Fibroblast of upper back skin (primary cell): ENCODE data around the gene IQCE.

Experiments
- DNase-seq: peaks from one replicate; pipeline ENCODE4 v3.0.0-alpha.2; 2013

The IQCE gene

DNA sequence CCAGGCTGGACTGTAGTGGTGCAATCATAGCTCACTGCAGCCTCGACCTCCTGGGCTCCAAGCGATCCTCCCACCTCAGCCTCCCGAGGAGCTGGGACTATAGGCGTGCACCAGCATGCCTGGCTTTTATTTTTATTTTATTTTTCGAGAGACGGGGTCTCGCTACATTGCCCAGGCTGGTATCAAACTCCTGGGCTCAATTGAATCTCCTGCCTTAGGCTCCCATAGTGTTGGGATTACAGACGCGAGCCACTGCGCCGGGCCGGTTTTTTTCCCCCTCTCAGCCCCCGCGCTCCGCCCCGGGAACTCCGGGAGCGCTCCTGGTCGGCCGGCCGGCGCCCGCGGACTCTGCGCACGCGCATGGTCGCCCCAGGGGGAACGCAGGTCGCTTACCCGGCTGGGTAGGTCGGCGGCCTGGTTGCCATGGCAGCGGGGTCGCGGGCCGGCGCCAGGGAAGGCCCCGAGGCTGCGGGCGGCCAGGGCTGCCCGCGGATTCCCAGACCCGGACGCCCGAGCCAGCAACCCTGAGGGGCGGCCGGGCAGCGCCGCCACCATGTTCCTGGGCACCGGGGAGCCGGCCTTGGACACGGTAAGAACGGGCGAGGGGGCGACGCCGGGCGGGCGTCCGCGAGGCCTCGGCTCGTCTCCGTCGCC, at the start of gene IQCE:
IQCE (plus strand) TSS at position 351 of the 654 bp plus-strand sequence; CDS start at position 554, 203 bp downstream.
- DNase-seq: peak; percentile 83

DNA sequence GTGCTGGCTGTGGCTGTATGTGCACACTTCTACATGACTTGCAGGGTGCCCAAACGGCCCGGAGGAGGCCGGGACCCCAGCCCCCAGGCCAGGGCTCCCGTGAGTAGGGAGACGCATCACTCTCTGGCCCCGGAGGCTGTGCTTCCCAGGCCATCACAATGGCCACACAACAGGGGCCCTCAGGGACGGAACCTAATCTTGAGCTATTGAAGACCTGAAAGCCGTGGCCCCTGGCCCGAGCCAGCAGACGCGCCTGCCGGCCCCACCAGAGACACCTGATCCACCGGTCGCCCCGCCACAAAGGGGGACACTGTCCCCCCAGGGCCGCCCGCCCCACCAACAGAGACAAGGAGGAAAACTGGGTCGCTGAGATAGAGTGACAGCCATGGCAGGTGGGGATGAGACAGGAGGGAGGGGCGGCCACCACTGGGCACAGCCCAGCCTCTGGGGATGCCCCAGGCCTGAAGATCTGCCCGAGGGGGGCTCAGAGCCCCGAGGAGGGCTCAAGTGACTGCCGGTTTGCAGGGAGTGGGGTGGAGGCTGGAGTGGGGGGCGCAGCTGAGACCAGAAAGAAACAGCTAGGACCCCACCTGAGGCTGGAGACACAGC, 49.4 kb upstream of the IQCE start:
- no peak for DNase-seq

- no peak for DNase-seq
Measured at GRCh38 chr7:2510130-2510776, 48.5 kb upstream of the IQCE start.

DNA sequence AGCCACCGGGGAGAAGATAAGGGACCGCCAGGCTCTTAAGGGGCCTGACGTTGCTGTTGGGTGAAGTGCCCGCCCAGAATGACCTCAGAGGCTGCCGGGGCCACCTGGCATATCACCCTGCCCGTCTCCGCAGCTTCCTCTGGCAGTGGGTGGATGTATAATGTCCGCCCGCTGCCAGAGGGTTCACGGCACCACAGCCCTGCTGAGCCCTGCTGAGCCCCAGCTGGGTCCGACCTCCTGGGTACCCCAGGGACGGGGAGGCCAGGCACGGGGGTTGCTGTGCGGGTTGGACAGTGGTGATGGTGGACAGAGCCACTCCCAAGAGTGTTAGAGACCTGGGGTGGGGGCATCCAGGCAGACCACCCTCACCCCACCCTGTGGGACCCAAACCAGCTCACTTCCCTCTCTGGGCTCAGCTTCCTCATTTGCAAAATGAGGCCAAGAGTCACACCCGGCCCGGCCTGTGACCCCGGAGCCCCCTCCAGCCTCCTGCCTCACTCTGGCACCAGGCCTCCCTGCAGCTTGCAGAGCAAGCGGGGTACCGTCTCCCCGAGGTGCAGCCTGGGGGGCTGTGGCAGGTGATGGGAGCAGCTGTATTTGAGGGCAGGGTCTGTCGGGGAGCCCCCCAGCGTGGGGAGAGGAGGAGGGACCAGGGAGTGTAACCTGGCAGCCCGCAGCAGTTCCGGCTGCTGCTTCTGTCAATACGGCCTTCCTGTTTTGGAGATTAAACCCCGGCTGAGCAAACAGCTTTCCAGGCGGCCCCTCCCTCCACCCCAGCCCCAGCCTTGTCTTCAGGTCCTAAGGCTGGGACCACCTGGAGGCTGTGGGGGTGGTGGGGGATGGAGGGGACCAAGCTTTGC, 47.6 kb upstream of the IQCE start:
- no peak for DNase-seq

DNA sequence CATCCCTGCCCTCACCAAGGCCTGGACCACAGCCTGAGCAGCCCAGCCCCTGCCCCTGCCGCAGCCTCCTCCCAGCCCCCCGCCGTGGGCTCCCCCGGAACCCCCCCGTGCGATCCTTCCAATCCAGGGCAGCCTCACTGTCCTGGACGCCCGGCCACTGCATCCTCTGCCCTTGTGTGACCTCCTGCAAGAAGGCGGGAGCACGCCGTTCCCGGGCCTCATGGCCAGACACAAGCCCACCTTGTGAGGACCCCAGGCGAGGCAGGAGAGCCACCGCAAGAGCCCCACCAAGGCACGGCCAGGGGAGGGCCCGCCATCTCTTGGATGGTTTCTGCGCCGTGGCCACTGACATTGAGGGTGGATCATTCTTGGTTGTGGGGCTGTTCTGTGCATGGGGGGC, 47.0 kb upstream of the IQCE start:
- DNase-seq: no peak

DNA sequence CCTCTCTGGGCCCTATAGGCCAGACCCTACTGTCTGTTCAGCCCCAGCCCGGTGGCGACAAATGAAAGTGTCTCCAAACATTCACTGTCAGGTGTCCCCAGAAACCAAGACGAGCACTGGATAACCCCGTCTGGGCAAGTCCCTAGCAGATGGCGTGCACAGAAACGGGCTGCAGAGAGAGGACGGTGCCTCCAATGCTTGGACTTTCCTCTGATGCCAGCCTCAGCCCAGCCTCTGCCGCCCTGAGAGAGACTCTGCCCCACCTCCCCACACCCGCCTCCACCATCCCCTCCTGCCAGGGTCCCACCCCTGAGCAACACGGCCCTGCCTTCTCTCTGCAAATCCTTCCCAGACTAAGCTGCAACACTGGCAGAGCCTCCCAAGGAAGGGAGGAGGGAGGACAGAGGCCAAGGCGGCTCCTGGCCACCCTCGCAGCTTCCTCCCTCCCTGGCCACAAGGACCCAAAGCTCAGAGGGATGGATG, 46.6 kb upstream of the IQCE start:
- no peak for DNase-seq

- no peak for DNase-seq
Measured at GRCh38 chr7:2512713-2513112, 46.1 kb upstream of the IQCE start.

GRCh38 chr7:2513702-2514101, 45.1 kb upstream of the IQCE start:
- DNase-seq: no peak

GRCh38 chr7:2514473-2515423, 44.0 kb upstream of the IQCE start:
- DNase-seq: no peak

DNA sequence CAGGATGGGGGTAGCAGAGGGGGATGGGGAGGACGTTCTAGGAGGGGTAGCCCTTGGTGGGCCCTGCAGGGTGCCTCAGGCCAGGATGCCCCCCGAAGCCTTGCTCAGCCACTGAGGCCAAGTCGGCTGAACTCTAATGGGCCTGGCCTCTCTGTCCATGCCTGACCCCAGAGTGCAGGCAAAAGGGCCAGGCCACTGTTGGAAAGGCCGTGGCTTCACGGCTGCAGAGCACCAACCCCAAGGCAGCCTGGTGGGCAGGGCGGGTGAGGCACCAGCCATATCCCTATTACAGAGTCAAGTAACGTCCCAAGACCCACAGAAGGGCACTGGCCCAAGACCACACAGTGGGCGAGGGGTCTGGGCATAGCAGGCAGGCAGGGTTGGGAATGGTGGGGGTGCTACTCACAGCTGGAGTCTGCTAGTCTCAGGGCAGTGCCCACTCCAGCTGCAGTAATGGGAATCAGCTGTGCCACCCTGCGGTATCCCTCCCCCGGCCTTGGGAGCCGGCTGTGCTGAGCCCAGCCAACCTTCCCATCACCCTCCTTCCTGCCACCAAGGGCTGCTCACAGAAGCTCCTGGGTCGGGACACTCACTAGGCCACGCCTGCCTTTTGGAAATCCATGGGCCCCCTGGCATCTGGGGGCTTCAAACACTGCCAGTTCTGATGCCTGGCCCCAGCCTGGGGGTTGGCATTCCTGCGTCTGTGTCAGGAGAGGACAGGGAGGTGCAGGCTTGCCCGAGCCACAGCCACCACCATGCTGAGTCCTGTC, 43.2 kb upstream of the IQCE start:
- DNase-seq: no peak

GRCh38 chr7:2516194-2516555, 42.6 kb upstream of the IQCE start:
- no peak for DNase-seq

GRCh38 chr7:2517026-2517425, 41.8 kb upstream of the IQCE start:
- DNase-seq: peak; percentile 99

DNA sequence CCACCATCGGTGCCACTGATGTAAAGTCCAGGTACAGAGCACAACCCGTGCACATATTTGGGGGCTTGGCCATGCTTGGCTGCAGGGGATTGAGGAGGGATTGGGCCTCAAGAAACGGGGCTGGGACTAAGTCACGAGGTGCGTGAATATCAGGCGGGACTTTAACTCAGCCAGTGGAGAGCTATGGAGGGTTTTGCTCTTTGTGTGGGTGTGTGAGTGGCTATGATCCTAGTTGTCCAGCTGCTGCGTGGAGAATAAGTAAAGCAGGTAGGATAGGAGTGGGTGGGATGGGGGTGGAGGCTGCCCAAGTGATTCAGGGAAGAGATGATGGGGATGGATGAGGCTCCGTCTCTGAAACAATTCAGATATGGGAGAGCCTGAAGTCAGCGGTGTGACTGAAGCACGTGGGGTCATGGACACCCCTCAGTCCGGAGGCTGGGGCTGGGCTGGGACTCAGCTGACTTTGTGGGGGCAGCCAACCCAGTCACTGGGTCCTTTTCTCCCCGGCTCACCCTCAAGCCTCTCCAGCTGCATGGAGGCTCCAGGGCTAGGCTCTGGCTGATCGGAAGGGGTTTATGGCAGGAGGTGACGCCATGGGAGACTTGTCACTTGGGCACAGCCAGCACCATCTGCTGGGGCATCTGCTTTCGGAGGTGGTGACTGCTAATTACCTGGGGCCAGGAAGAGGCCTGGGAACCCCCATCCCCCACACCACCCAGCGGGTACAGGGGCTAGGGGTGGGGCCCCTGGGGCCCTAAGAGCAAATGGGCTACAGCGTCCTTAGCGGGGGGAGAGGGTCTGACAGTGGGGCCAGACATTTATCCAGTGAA, 40.9 kb upstream of the IQCE start:
- peak; percentile 74 for DNase-seq

GRCh38 chr7:2518737-2519118, 40.1 kb upstream of the IQCE start:
- DNase-seq: no peak

- peak; percentile 91 for DNase-seq
Measured at GRCh38 chr7:2519119-2519930, 39.5 kb upstream of the IQCE start, which contains the start of gene LFNG. Gene LFNG (plus strand): TSS chr7:2519774. CDS start chr7:2519862, 88 bp downstream.

DNA sequence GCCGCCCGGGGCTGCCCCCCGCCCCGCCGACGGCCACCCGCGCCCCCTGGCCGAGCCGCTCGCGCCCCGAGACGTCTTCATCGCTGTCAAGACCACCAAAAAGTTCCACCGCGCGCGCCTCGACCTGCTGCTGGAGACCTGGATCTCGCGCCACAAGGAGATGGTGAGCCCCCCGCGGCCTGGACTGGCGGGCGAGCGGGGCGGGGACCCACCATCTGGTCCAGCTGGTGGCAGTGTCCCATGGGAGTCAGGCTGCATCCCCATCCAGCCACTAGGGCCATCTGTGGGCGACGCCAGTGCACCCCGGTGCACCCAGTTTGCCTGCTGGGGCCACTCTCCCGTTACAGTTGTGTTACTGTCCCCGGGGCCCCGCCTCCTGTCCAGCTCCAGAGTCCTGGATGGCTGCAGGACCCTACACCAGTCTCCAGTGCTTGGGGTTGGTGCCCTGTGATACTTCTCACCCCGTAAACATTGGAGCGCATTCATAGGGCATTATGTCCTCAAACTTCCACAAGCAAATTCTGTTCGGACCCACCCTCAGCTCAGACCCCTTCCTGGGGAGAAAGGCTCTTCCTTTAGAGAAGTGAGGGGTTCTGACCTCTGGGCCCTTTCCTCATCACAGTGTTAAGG, 38.5 kb upstream of the IQCE start:
- DNase-seq: no peak

DNA sequence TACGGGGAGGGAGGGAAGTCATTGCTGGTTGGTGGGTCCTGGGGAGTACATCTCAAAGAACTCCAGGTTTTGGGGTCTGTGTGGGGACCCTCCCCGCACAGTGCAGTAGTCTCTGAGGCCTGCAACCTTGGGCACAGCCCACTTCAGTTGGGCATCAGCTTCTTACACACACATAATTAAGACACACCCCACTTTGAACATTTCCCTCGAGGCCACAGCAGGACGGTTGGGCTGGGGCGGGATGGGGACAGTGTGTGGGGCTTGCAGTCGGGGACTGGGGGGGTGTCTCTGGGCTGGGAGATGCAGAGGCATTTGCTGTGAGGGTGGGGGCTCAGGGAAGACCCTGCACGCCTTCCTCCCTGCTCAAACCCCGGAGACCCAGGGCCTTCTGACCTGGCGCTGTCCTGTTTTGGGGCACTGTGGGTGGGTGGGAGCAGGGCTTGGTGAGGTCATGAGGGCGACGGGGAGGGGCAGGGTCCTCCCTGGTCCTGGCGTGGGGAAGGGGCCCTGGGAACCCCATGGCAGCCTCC, 38.0 kb upstream of the IQCE start:
- no peak for DNase-seq

GRCh38 chr7:2521341-2521745, 37.4 kb upstream of the IQCE start:
- no peak for DNase-seq
